Putamen (tissue), 1 donor: ENCODE data around the gene THNSL1.
"Not testable (repeated sequence)": the region's sequence is repeated elsewhere in the genome, so short reads cannot be mapped to it uniquely, and the experiment has no call there.

Source experiments
- DNase-seq: peaks from one replicate; pipeline ENCODE4 v3.0.0-alpha.2; 2016; ENCODE audit warnings: low spot score

THNSL1 gene, protein sequence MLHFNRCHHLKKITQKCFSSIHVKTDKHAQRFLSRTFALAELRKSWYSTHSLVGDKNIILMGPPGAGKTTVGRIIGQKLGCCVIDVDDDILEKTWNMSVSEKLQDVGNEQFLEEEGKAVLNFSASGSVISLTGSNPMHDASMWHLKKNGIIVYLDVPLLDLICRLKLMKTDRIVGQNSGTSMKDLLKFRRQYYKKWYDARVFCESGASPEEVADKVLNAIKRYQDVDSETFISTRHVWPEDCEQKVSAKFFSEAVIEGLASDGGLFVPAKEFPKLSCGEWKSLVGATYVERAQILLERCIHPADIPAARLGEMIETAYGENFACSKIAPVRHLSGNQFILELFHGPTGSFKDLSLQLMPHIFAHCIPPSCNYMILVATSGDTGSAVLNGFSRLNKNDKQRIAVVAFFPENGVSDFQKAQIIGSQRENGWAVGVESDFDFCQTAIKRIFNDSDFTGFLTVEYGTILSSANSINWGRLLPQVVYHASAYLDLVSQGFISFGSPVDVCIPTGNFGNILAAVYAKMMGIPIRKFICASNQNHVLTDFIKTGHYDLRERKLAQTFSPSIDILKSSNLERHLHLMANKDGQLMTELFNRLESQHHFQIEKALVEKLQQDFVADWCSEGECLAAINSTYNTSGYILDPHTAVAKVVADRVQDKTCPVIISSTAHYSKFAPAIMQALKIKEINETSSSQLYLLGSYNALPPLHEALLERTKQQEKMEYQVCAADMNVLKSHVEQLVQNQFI

DNA sequence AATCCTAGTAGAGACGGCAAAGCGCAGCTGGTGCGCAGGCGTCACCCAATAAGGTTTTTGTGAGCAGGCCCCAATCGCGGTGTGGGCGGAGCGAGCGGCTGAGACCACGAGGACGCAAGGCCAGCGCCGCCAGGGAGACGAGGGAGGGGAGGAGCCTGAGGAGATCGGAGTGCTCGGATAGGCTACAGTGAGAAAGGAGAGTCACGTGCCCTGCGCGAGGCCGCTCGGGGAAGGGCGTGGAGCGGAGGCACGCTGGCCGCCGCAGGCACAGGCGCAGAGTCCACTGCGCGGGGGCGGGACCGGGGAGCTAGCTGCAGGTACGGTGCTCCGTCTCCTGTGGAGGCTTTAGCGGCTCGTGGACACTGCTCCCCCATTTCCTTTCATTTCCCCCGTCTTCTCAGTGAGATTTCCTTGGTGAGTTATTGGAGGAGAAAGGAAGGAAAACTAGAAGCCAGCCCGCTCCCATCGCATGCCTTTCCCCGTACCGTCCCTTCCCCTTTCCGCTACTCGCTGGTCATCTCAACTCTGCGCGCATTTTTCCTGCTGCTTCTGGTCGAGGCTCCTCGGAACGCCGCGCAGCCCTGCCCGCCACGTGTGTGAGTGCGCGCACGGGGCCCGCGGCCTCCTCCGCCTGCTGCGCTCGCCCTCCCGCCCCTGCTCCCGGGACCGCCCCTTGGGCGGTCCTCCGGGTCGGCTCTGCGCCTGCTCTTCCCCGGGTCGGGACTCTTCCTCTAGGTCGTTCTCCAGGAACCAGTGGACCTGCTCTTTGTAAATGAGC lies at the start of gene THNSL1:
Gene THNSL1 (plus strand): TSS at position 237 of the 778 bp plus-strand sequence. CDS start 6,612 bp downstream, outside the sequence.
- DNase-seq: peak; percentile 99

DNA sequence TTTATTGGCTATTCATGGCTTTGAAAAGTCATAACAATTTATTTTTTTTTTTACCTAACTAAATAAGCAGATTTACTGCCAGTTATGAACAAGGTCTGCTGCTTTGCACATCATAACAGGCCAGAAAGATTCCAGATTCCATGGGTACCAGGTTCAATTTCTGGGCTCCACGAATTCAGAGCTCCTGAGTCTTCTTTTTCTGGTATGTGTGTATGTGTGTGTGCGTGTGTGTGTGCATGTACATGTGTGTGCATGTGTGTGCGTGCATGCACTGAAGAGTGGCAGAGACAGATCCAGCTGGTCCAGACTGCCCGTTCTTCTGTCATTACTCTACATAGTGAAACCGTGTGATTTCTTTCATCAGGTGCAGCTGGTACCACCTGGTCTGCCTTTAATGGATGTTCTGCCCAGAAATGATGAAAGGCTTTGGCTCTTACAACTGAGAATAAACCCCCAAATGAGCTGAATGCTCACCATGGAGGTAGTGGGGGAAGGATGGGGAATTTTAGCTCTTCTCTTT lies 49.4 kb upstream of the THNSL1 start:
- DNase-seq: no peak

DNA sequence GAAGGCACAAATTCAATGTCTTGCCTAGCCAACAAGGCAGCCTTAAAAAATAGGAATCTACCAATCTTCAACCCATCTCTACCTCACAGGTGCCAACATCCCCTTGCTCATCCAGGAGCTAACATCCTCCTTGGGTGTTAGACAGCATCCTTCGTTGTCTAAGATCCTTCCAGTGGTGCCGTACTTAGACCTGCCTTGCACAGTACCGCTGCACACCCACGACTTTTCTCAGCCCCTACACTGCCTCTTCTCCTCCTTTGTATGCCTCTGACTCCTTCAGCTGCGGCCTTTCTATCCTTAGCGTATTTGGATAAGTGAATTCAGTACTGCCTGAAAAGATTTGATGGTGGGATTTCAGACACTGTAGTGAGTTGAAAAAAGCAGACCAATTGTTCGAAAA lies 48.1 kb upstream of the THNSL1 start:
- no peak for DNase-seq

DNA sequence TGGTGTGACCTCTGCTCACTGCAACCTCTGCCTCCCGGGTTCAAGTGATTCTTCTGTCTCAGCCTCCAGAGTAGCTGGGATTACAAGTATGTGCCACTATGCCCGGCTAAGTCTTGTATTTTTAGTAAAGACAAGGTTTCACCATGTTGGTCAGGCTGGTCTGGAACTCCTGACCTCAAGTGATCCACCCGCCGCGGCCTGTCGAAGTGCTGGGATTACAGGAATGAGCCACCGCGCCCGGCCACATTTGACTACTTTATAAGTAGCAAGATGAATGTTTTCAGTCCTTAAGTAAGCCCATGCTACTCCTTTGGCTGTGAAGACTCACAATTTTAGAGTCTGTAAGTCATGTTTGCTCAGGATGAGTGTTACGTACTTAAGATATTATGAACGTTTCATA lies 47.5 kb upstream of the THNSL1 start:
- not testable (repeated sequence) for DNase-seq

DNA sequence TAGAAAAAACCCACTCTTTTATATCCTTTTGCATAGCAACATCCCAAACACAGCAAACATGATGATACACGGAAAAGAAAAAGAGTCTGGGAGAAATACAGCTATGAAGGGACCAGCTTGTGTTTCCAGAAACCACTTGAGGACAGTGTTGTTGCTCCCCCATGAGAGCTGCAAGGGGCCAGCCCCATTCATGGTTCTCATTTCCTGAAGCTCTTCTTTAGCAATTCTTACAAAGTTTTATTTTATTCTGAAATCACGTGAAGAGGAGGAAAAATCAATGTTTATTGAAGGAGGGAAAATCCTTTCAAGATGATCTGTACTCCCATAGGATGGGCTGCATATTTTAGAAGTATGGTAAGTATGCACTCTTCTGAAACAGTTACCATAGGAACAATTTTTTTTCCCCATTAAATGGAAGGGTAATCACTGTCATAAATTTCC lies 46.6 kb upstream of the THNSL1 start:
- no peak for DNase-seq

DNA sequence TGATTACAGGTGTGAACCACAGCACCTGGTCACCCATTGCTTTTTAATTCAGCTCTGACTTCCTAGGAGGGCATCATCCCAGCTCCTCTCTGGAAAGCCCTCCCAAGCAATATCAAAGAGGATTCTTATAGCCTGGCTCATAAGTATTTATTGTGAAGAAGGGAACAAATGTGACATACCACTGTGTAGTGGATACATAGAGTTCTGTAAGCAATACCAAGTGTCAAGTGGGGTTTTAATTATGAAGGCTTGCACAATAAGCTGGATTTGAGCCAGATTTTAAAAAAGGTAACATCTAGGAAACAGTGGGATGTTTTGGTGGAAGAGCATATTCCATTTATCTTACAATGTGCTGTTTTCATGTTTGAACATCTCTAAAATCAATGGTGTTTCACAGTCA lies 45.0 kb upstream of the THNSL1 start:
- DNase-seq: no peak

DNA sequence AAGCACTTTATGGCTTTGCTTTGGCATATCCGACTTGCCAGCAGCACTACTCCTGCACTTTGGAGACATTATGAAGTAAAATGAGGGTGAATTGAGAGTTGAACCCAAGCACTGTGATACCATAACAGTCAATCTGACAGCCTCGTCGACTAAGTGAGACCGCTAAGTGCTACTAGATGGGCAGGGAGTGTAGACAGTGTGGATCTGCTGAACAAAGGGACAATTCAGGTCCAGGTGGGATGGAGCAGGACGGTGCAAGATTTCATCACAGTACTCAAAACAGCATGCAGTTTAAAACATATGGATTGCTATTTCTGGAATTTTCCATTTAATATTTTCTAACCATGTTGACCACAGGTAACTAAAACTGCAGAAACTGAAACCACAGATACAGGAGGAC lies 43.2 kb upstream of the THNSL1 start:
- no peak for DNase-seq

DNA sequence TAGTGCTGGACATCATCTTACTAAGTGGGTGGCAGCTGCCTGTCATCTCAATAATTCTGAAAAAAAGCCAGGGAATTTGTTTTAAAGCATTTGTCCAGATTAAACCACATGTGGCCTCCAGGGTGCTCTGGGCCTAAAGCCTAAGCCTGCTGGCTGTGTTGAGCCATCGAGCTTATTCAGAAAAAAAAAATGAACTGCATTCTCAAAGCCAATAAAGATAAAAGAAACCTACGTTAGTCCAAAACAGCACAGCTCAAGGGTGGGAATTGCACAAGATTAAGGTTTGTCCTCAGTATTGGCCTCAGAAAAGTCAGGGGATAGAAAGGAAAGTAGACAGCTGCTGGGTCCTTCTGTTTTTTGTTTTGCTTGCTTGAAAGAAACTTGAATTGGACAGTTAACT lies 41.4 kb upstream of the THNSL1 start:
- DNase-seq: no peak

DNA sequence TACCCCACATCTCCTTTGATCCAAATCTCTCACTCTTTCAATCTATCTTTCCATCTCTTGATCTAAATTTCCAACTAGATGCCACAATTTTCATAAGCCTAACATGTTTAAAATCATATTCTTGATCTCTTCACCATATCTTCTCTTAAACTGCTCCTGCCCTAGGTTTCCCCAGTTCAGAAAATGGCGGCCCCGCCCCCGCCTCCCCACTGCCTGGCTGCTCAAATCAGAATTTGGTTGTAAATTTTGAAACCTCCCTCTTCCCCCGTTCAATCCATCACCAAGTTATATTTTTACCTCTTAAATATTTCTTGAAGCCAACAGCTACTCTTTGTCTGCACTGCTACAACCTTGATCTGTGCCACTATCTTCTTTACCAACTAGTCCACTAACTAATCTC lies 36.7 kb upstream of the THNSL1 start:
- no peak for DNase-seq

DNA sequence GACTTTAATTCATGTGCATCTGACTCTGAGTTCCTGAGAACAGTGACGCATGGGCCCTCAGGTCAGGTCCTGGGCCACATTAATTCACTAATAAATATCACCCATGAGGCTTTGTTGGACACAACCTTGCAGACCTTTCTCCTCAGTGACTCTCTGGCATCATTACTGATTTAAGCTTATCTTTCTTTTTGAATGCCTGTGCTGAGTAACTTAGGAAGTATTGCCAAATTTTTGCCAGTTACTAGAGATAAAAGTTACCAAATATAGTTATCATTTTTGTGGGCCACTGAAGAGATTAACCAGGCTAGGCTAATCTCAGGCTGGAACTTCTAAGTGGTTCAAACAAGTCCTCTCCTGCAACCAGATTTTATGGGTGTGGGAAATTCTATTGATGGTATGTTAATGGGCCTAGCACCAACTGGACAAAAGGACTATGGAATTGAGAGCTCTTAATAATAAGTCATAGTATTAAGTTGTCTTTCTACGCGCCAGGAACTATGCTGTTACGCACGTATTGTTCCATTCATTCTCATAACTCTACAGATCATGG lies 35.2 kb upstream of the THNSL1 start:
- no peak for DNase-seq

DNA sequence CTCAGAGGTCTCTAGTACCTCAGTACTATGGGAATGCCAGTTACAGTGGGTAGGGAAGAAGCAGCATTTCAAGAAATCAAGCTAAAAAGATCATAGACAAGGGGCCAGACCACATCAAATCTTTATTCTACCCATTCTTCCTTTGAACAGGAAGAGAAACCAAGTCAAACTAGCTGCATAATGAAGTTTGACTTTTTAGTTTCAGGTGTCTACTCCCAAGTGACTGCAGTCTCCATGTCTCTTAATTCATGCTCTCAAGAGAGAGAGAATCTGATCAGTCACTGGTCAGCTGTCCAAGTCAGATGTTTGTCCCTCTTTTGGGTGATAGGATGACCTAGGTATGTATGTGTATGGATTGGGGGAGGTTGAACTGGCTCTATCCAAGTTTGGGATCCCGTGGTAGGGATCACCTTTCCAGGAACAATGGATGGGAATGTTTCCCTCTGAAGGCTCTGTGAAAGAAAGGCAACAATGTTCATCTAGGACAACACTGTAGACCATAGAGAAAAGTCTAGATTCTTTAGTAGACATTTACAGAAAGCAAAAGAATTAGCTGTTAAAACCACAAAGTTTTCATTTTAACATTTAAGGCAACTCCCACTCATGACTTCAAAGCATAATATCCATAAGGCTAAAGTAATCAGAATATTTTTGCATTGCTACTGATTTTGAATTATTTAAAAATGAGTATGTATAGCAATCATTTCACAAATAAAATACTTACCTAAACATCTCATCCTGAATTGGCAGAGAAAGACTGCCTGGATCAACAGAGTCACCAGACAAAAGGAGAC lies 33.9 kb upstream of the THNSL1 start:
- no peak for DNase-seq

DNA sequence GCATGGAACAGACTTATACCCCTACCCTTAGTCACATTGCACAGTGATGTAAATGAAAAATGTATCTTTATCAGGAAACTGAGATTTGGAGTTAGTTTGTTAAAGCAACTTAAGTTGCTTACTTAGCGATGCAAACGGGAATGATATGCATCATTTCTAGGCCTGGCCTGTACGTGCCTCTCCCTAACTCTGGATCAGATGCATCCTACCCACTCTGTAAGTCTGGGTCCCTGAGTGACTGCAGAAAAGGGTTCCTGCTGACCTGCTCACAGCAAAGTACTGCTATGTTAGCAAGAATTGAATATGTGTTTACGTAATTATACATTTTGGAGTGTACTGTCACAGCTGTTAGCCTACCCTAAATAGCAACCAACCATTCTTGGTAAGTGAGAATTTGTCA lies 33.3 kb upstream of the THNSL1 start:
- DNase-seq: no peak

DNA sequence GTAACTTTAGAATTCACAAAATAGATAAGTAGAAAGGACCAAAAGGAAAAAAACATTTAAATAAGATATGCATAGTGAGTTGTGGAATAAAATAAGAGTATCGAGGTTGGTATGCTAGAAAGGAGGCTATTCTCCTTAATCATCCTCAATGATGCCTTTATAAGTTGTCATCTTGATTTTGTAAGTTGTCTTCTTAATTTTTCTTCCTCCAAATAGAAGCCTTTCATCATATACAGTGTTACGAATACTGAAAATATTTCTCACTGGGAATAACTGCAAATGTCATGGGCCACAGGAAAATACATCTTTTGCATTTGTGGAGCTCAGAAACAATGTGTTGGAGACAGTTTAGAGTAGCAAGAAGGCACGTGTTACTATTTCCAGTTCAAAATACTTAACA lies 32.5 kb upstream of the THNSL1 start:
- no peak for DNase-seq

DNA sequence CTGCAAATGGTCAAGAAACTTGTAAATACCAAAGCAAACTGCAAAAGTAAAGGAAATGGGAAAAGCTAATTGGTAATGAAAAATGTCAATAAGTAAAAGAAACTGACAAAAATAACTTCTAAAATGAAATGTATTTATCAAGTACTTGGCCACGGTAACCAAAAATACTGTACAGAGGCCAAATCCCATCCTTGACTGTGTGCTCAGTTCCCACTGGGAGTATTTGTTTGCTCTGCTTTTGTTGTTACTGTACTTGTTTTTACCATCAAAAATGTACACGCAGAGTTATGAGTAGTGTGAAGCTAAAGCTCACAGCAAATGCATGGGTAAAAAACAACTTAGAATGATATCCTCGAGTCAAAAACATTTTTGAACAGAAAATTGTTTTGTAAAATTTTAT lies 31.5 kb upstream of the THNSL1 start:
- DNase-seq: no peak

DNA sequence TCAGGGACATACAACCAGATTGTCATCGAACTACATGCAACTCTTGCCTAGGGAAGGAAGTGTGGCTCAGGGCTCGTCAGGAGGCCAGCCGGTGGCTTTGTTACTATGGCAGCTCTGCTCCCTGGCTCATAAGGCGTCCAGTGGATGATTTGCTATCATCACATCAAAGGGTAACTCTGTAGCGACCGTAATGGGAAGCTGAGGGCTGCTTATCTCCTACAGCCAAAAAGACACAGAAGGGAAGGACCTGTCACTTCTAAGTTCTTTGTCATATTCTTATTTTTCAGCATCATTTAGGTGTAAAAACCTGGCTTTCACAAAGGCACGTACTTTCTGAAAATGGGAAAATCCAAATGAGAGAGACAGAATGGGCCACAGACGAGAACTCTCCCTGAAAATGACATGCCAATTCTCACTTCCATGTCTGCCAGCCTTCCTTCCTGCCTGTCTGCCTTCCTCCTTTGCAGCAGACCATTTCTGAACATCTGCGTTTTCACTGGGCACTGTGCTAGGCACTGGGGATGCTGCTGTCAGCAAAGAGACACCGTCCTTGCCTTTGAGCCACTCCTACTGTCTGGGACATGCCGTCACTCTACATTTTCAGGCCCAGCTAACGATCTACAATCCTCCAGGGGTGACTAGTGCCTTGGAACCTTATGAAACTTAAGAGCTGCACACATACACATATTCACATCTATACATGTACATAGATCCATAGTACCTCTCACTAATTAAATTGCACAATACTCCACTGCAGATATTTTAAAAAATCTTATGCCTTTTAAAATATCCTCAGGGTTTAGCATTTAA lies 27.4 kb upstream of the THNSL1 start:
- DNase-seq: no peak

DNA sequence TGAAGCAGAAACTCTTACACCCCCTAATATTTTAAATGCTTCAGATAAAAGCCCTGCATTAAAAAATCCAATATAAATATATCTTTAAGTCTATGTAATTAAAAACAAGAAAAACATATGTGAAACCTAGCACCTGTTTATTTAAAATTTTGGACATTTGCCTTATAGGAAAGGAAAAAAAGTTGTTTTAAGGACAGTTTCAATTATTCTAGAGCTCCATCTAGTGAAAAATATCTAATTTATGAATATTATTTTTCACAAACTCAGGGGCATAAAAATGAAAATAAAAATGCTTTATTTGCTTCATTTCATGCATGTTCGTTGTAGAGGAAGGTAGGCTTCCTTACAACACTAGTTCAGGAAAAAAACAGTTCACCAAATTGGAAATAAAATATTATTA lies 26.5 kb upstream of the THNSL1 start:
- no peak for DNase-seq

DNA sequence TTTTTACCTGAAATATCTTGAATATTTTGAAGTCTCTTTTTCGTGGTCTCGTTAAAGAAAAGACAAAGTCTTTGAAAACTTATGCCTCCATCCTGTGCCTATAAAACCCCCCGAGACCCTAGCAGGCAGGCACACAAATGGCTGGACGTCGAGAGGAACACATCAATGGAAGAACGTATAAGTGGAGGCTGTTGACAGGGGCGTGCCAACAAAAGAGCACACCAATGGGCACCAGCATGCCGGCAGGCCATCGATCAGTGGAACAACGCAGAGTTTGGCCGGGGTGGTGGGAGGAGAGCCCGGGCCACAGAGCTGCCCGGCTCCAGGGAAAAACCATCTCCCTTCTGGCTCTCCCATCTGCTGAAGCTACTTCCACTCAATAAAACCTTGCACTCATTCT lies 25.1 kb upstream of the THNSL1 start:
- DNase-seq: no peak

DNA sequence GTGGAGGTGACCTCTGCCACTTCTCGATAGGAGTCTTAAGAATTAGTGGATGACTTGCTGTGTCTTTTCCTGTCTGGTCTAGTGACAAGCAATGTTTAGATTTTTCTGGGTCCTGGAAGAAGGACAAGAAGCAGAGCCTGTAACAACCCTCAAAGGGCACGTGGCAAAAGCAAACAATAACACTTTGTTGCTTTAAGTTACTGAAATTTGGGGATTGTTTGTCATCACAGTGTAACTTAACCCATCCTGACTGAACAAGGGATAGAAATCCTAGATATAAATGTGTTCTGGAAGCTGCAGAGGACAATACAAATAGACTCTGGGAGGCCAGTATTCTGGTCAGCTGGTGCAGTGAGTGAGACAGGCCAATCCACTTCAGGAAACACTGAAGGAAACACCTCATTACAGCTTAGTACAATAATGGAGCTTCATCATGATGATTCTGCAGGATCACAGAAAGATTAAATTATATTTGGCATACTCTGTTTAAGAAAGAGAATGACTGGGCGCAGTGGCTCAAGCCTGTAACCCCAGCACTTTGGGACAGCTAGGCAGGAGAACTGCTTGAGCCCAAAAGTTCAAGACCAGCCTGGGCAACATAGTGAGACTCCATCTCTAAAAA lies 23.8 kb upstream of the THNSL1 start:
- DNase-seq: no peak

DNA sequence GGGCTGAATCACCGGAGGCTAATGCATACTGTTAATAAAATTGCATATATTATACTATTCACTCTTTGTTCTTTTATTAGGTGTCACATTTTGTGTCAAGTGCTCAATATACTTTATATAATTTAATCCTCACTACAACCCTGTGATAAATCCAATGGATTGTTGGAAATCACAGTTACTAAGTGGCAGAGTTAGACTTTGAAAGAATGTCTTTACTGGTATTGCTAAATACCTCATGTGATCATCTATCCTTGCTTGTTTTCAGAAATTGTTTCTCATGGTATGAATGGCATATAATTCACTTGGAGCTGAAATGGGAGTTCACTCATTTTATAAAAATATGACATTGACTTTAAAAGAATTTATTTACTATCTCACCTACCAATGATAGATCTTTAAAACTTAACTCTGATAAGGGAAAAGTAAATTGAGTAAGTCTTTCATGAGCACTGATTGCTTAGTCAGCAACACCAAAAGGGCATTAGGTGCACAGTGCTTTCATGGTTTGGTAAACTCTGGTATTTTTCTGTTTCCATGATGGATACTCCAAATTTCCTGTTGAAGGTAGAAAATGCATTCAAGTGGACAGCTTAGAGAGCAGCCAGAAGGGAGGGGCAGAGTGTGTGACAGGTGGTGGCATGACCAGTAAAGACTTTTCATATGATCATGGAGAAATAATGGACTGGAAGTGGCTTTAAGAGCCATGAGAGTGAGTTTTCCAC lies 23.0 kb upstream of the THNSL1 start:
- no peak for DNase-seq
